HG03442 (cell line): ENCODE measurements around the gene PAGR1.
"Not testable (repeated sequence)": the region's sequence is repeated elsewhere in the genome, so short reads cannot be mapped to it uniquely, and the experiment has no call there.

ENCODE experiments used
- ATAC-seq: cut with Tn5 transposase; IDR thresholded peaks from one replicate; pipeline ENCODE4 v1.9.1; 2021; ENCODE audit warnings: mild to moderate bottlenecking, moderate library complexity; ENCODE audit not compliant: unreplicated experiment

PAGR1 gene

DNA sequence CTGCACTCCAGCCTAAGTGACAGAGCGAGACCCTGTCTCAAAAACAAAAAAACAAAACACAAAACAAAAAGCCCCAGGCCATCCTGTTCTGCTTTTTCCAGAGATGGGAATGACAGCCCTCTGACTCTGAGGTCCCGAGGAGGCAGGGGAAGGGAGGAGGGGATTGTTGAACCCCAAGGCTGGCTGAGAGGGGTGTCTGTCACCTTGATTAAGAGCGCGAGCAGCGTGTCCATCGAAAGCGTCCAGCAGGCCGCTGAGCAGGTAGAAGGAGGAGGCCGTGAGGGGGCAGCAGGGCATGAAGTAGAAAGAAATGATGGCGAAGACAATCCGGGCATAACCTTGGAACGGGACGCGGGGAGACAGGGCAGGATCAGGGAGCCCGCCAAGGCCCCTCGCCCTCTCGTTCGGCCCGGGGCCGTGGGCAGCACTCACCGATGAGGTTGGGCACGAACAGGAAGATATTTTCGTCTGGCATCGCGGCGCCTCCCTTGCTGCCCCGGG, 46.5 kb downstream of the PAGR1 start:
- peak; percentile 8 for ATAC-seq

DNA sequence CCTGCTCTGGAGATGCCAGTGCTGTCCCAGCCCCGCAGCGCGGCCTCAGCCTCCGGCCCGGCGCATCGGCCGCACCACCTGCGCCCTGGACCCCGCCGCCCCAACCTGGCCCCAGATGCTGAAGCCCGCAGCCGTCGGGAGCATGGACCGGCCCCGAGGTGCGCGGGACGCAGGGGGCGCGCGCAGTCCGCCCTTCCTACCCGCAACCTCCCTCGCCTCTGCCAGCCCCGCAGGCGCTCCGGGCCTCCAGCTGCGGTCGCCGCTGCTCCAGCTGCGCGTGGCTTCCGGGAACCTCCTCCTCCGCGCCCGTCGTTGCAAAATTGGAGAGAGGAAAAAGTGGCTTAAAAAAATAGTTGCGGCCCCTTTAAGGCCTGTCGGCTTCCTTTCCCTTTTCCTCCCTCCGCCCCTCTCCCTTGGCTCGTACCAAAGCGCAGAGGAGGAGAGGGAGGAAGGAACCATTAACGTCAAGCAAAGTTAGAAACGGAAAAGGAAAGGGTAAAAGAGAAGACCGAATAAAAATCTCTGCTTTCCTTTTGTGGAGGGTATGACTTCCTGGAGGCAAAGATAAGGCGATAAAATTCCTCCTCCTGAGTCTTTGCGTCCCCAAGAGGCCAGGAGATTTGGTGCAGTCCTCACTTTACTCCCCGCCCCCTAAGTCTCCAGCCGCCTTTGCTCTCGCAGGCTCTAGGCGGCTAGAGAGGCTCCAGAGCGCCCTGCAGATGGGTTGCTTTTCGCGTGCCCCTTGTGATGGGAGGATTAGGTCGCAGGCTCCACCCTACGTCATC, 47.1 kb downstream of the PAGR1 start, which contains the start of gene CDIPT:
Gene CDIPT (minus strand): TSS at position 343 of the 785 bp plus-strand sequence. CDS start 369 bp downstream, outside the sequence.
- peak; percentile 86 for ATAC-seq

DNA sequence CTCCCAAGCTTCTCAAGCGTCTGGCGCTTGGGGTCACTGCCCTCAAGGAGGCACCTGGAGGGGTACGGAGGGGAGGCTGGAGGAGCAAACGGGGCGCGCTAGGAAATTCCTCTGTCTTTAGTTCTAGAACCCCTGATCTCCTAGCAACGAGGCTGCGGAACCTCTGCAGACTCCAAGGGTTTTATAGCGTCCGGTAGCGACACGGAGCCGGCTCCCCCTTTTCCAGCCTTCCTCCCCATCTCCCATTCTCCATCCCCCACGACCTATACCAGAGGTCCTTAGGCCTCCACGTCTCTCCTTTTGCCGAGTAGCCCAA, 47.7 kb downstream of the PAGR1 start:
- ATAC-seq = no peak

DNA sequence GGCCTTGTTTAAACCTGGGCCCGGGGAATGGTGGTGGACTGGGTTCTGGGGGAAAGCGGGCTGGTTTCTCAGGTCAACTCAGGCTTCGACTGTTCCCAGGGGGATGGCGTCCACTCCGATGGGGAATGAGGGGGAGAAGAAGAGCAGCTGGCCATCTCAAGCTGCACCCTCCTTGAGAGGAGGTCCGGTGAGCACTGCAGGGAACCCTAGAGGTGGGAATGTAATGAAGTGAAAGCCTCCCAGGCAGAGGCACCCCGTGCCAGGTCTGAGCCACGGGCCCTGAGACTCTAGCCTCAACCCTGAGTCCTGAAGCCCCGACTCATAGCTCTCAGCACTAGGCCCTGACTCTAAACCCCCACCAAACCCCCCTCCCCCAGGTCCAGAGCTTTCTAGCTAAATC, 48.3 kb downstream of the PAGR1 start:
- no peak for ATAC-seq

DNA sequence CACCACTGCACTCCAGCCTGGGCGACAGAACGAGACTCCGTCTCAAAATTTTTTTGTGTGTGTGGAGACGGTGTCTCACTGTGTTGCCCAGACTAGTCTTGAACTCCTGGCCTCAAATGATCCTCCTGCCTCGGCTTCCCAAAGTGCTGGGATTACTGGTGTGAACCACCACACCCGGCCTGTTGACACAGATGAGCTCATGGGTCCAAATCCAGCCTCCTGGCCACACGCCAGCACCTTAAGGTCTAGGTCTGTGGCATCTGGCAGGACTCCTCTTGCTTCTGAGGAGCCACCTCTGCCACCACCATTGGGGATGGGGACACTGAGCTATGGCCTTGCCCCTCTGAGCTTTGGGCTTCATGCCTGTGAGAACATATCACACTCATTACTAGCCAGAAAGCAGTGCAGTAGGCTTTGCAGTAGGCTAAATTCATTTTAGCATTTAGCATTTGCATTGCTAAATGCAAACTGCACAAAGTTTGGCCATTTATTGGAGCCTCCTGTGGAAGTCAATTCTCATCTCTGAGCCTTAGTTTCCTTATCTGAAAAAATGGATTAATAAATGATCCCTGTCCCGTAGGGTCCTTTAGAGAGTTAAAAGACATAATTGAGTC, 52.6 kb downstream of the PAGR1 start:
- ATAC-seq = no peak

DNA sequence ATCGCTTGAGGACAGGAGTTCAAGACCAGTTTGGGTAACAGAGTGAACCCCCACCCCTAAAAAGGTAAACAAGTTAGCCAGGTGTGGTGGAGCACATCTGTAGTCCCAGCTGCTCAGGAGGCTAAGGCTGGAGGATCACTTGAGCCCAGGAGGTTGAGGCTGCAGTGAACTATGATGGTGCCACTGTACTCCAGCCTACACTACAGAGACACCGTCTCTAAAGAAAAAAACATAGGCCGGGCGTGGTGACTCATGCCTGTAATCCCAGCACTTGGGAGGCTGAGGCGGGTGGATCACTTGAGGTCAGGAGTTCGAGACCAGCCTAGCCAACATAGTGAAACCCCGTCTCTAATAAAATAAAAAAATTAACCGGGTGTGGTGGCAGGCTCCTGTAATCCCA, 53.1 kb downstream of the PAGR1 start:
- not testable (repeated sequence) for ATAC-seq
